Keratinocyte (primary cell): ENCODE data around the gene AXIN2. TPM values are rescaled to one million over a fixed set of nuclear protein-coding genes. Genes with fewer than 3 reads are reported as not detected.

Source experiments
- DNase-seq: peaks from one replicate; pipeline ENCODE4 v3.0.0-alpha.2; 2011; ENCODE audit warnings: low read depth, missing footprints, low spot score
- FAIRE-seq: peaks from 2 replicates; lab custom pipeline; 2011; peaks lifted over from hg19 to GRCh38; lab: Jason Lieb, UNC
- H2AFZ ChIP-seq: 2 replicates; pipeline ENCODE4 v1.6.0; 2012; ENCODE audit warnings: low read length, control low read depth, inconsistent platforms; ENCODE audit not compliant: control insufficient read depth
- H3K27ac ChIP-seq: 2 replicates; pipeline ENCODE4 v1.5.1; 2011; ENCODE audit warnings: low read length; ENCODE audit not compliant: control insufficient read depth, insufficient read depth
- H3K27me3 ChIP-seq: 3 replicates; pipeline ENCODE4 v1.6.0; 2011; ENCODE audit warnings: low read length; ENCODE audit not compliant: control insufficient read depth, insufficient read depth; ENCODE audit errors: extremely low read depth
- H3K36me3 ChIP-seq, 2 experiments: 2 replicates in 1 of 2; 3 replicates in 1 of 2; pipeline ENCODE4 v1.5.1; 2011; ENCODE audit warnings: low read length in 2 of 2, mild to moderate bottlenecking in 1 of 2; ENCODE audit not compliant: control insufficient read depth in 2 of 2, insufficient read depth in 2 of 2; ENCODE audit errors: extremely low read depth in 1 of 2
- H3K4me1 ChIP-seq: 3 replicates; pipeline ENCODE4 v1.5.1; 2011; ENCODE audit warnings: low read length; ENCODE audit not compliant: control insufficient read depth, insufficient read depth; ENCODE audit errors: extremely low read depth
- H3K4me2 ChIP-seq: 3 replicates; pipeline ENCODE4 v1.6.0; 2011; ENCODE audit warnings: low read depth, low read length; ENCODE audit not compliant: control insufficient read depth, insufficient read depth; ENCODE audit errors: extremely low read depth
- H3K4me3 ChIP-seq, 3 experiments: fragments of 200-600 bp in 1 of 3; sonication (generic) in 1 of 3; 2 replicates in 2 of 3; 3 replicates in 1 of 3; pipeline ENCODE4 v1.5.1; 2011 to 2016; ENCODE audit warnings: low read length in 3 of 3, mild to moderate bottlenecking in 3 of 3, control low read depth in 2 of 3, inconsistent platforms in 1 of 3, low read depth in 1 of 3, mixed read lengths in 1 of 3, mixed run types in 1 of 3, moderate library complexity in 1 of 3; ENCODE audit not compliant: control insufficient read depth in 2 of 3, insufficient read depth in 2 of 3; ENCODE audit errors: extremely low read depth in 1 of 3
- H3K79me2 ChIP-seq: 2 replicates; pipeline ENCODE4 v1.6.0; 2012; ENCODE audit warnings: low read length; ENCODE audit not compliant: control insufficient read depth, insufficient read depth
- H3K9ac ChIP-seq: 3 replicates; pipeline ENCODE4 v1.6.0; 2011; ENCODE audit warnings: low read length; ENCODE audit not compliant: control insufficient read depth, insufficient read depth; ENCODE audit errors: extremely low read depth
- H3K9me1 ChIP-seq: 3 replicates; pipeline ENCODE4 v1.6.0; 2011; ENCODE audit warnings: low read length; ENCODE audit not compliant: control insufficient read depth, insufficient read depth; ENCODE audit errors: extremely low read depth
- H3K9me3 ChIP-seq: 2 replicates; pipeline ENCODE4 v1.5.1; 2012; ENCODE audit warnings: low read depth, low read length; ENCODE audit not compliant: control insufficient read depth
- H4K20me1 ChIP-seq: 3 replicates; pipeline ENCODE4 v1.6.0; 2011; ENCODE audit warnings: low read length; ENCODE audit not compliant: control insufficient read depth, insufficient read depth; ENCODE audit errors: extremely low read depth
- EZH2 ChIP-seq: IDR thresholded peaks from one replicate; pipeline ENCODE4 v1.6.1; 2012; ENCODE audit warnings: inconsistent platforms, mild to moderate bottlenecking, low read length, moderate library complexity
- dilution Hi-C: fragments of 300-500 bp; cut with MboI; formaldehyde crosslinking; loops from one replicate; pipeline ENCODE4 v1.7.0; 2020; ENCODE audit warnings: low sequenced_read_pairs; ENCODE audit not compliant: extremely low pct_ligation_motif_present
- polyA plus RNA-seq, 5 experiments: library from polyadenylated mRNA; depleted of rRNA in 3 of 5; stranded (reverse) in 3 of 5; stranded (forward) in 1 of 5; unstranded in 1 of 5; fragments of >200 nt; gene quantifications; 1 replicate in 1 of 5; 2 replicates in 3 of 5; 3 replicates in 1 of 5; pipeline versions ENCODE4 v1.2.1 to v1.2.3, GENCODE V29; 2011 to 2012; ENCODE audit warnings: missing spikeins in 2 of 5, low read depth in 1 of 5, low replicate concordance in 1 of 5
- TF ChIP-seq, protein P1 (sequence below), 3 experiments: IDR thresholded peaks in 1 of 3; conservative IDR thresholded peaks in 1 of 3; optimal IDR thresholded peaks in 1 of 3; 2 replicates in 2 of 3; 3 replicates in 1 of 3; pipeline versions ENCODE3 to v1.5.1; 2011; ENCODE audit warnings: low read length in 3 of 3, mild to moderate bottlenecking in 3 of 3, moderate library complexity in 2 of 3, control low read depth in 1 of 3, inconsistent platforms in 1 of 3; ENCODE audit not compliant: insufficient read depth in 2 of 3; ENCODE audit errors: extremely low read depth in 1 of 3

AXIN2 gene
- polyA plus RNA-seq, 1 donor (not counting 4 experiments of a cell fraction or from before 2014, with no cell fraction given) = 0.14 TPM

DNA sequence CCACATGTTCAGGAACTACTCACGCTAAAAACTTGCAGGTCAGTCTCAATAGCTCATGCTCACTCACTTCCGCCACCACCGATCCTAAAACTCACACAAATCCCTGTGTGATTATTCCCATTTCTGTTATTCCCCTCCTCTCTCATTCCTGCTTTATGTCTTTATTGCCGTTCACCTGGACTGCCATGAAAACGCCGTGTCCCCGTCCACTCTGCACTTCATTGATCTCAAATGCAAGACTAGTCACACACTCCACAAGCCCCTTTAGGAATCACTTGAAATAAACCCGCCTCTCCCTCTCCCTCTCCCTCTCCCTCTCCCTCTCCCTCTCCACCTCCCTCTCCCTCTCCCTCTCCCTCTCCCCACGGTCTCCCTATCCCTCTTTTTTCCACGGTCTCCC, 78.0 kb downstream of the AXIN2 start:
- no peak overlapping the region for H3K27ac ChIP-seq
- dilution Hi-C loops = no loop called here

DNA sequence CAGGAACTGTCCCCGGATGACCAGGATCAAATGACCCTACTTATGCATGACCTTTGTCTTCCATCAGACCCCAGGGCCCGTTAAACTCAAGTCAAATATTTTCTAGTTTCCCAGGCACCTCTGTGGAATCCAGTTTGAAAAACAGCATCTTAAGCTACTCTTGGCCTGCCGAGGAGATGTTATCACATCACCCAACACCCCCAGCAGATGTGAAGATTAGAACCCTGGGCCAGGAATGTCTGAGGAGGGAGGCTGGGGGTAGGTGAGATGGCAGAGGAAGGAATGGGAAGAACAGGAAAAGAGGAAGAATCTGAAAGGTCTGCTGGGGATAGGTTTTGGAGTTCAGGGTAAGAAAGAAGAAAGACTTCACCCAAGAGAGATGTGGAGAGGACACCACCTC, 79.2 kb downstream of the AXIN2 start:
- DNase-seq (no peak), FAIRE-seq (no peak)
- Histone ChIP-seq H3K4me1 (no peaks in the 10 kb centered on the region), H3K4me2 (no peak overlapping the region), H3K4me3 (no peak overlapping the region), H4K20me1 (no peaks in the 10 kb centered on the region), H3K9ac (no peak overlapping the region), H3K79me2 (no peaks in the 10 kb centered on the region), H3K27me3 (no peaks in the 10 kb centered on the region), H3K27ac (no peak overlapping the region), H3K36me3 (no peaks in the 10 kb centered on the region), H3K9me3 (no peaks in the 10 kb centered on the region), H3K9me1 (no peaks in the 10 kb centered on the region), H2AFZ (no peak overlapping the region)
- TF ChIP-seq EZH2 = no peak
- TF ChIP-seq, protein P1, sequence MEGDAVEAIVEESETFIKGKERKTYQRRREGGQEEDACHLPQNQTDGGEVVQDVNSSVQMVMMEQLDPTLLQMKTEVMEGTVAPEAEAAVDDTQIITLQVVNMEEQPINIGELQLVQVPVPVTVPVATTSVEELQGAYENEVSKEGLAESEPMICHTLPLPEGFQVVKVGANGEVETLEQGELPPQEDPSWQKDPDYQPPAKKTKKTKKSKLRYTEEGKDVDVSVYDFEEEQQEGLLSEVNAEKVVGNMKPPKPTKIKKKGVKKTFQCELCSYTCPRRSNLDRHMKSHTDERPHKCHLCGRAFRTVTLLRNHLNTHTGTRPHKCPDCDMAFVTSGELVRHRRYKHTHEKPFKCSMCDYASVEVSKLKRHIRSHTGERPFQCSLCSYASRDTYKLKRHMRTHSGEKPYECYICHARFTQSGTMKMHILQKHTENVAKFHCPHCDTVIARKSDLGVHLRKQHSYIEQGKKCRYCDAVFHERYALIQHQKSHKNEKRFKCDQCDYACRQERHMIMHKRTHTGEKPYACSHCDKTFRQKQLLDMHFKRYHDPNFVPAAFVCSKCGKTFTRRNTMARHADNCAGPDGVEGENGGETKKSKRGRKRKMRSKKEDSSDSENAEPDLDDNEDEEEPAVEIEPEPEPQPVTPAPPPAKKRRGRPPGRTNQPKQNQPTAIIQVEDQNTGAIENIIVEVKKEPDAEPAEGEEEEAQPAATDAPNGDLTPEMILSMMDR (optimal IDR thresholded peaks at IDR 0.05 in 1 of 3, IDR thresholded peaks at IDR 0.05 in 1 of 3, conservative IDR thresholded peaks at IDR 0.05 in 1 of 3; ENCODE audit: extremely low read depth in 1 of 3, insufficient read depth in 2 of 3, low read length in 3 of 3) = no peak
- dilution Hi-C loops = no loop called here

More for the DNA sequence above, 78.0 kb downstream of the AXIN2 start:
- H3K27me3 ChIP-seq = no peaks in the 10 kb centered on the region
- DNase-seq (no peak), FAIRE-seq (no peak)
- H3K9me3 ChIP-seq = no peaks in the 10 kb centered on the region
- H3K4me3 ChIP-seq = no peak overlapping the region
- no peaks in the 10 kb centered on the region for H3K9me1 ChIP-seq
- no peaks in the 10 kb centered on the region for H3K79me2 ChIP-seq
- H3K9ac ChIP-seq = no peak overlapping the region
- H3K36me3 ChIP-seq = no peaks in the 10 kb centered on the region
- TF ChIP-seq EZH2 = no peak
- TF ChIP-seq, protein P1 (optimal IDR thresholded peaks at IDR 0.05 in 1 of 3, IDR thresholded peaks at IDR 0.05 in 1 of 3, conservative IDR thresholded peaks at IDR 0.05 in 1 of 3; ENCODE audit: extremely low read depth in 1 of 3, insufficient read depth in 2 of 3, low read length in 3 of 3) = no peak
- no peaks in the 10 kb centered on the region for H4K20me1 ChIP-seq
- no peaks in the 10 kb centered on the region for H3K4me1 ChIP-seq
- H2AFZ ChIP-seq = no peak overlapping the region
- no peak overlapping the region for H3K4me2 ChIP-seq
